ENCODE measurements around the gene C9orf50.

Gene C9orf50

DNA sequence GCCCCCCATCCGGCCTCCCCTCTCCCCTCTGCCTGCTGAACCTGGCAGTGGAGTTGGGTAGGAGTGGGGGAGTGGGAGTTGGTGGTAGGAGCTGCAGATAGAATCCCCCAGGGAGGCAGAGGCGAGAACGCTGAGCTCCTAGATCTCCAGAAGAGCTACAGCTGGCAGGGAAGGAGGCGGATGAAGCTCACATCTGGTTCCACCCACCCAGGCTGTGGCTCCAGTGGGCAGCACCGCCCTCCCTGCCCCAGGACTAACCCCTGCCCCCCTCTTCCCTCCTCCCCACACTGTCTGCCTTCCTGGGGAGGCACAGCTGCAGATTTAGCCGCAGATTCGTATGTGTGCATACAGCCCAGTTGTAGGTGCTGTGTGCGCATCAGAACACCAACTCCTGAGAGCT, 34.2 kb downstream of the C9orf50 start:
- FAIRE-seq = no peak

GRCh38 chr9:129586245-129586644, 34.7 kb downstream of the C9orf50 start:
- FAIRE-seq = no peak

DNA sequence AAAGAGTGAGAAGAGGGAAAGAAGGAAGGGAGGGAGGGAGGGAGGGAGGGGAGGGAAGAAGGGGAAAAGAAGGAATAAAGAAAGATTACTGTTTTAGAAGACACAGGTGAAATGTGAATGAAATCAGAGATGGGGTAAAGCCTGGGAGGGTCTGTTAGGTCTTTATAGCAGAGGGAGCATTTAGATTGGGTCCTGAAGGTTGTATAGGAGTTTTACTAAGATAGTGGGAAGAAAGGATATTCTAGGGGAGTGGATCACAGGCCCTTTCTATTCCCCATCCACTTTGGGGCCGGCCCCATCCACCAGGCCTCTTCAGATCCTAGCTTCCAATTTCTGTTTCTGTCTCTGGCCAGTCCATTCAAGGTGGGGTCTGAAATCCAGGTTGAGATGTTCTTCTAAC, 35.5 kb downstream of the C9orf50 start:
- no peak for FAIRE-seq

- no peak for FAIRE-seq
Observed at GRCh38 chr9:129584136-129584535, 36.8 kb downstream of the C9orf50 start.

DNA sequence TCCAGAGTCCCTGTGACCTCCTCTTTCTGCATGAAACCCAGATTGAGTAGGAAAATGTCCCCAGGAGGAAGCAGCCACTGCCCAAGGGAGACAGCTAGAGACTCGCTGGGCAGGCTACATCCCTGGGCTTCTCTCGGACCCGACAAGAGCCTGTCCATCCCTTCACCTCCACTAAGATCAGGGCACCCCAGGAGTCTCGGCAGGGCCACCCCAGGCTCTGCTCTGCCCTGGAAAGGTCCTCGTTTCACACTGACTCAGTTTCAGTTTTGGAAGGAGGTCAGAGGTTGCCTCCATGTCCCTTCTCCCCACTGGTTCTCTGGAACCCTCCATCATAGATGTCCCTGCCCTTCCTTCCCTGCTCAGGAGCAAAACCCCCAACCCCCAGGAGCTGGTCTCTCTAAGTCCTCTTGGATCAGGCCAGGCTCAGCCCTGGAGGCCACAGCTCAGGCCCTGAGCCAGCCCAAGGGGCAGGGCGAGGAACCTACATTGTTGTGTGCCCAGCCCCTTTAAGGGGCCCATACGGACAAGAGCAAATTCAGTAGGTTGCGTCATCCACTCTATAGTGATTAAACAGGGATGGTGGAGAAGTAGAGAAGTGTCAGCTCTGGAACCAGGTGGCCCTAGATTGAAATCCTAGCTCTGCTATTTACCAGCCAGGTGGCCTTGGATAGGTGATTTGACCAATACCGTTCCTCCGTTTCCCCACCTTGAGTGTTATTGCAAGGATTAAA, 37.4 kb downstream of the C9orf50 start:
- no peak for FAIRE-seq

DNA sequence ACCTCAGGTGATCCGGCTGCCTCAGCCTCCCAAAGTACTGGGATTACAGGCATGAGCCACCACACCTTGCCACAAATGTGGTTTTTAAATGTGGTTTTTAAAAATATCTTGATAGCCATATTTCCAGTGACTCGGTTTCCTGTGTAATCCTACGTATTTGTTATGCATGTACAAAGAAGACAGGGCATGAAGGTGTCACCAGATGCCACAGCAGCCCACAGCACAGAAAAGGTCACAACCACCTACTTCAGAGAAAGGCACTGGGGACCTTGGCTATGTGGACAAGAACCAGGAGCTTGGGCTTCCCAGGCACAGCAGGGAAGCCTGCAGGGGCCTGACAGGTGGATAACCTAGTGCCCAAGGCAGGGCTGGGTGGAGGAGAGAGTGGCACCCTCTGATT, 38.0 kb downstream of the C9orf50 start:
- no peak for FAIRE-seq

GRCh38 chr9:129581505-129582189, 39.3 kb downstream of the C9orf50 start:
- FAIRE-seq = no peak

- no peak for FAIRE-seq
Observed at GRCh38 chr9:129580211-129580915, 40.5 kb downstream of the C9orf50 start.

GRCh38 chr9:129579294-129579693, 41.6 kb downstream of the C9orf50 start:
- FAIRE-seq = no peak

DNA sequence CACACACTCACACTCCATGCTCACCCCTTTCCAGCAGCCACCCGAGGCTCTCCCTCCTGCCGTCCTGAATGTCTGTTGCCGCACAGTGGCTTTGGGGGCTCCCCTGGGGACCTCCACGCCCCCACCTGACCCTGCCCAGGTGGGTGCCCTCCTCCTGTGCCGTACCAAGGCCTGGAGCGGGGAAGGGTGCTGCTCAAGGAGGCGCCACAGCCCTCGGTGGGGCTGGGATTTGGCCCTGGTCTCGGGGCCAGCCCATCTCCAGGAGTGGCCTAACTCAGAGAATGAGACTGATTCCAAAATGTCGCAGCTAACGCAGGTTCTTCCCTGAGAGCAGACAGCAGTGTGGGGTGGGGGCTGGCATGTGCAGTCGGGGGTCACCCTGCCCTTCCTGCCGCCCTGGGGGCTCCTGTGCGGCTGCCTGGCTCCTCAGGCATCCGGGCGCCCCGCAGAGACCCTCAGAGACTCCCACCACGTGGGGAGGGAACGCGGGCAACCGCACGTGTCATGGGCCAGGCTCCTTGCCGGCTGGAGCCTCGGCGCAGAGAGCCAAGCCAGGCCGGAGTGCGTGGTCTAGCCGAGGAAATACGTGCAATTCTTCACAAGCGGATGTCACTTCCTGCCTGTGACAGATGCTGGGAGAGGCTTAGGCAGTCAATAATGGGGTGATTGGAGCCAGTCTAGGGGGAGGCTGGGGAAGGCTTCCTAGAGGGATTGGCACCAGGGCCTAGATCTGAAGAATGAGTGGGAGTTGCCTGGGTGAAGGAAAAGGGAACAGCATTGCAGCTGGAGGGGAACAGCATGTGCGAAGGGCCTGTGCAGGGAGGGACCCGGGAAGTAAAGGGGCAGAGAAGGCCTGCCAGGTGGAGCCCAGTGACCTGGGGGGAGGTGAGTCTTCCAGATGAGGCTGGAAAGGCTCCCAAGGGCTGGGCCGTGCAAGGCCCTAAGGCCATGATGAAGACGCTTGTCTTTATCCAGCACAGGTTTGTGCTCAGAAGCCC, 44.1 kb downstream of the C9orf50 start:
- FAIRE-seq = no peak

- FAIRE-seq = no peak
Observed at GRCh38 chr9:129575818-129576217, 45.1 kb downstream of the C9orf50 start.

GRCh38 chr9:129574911-129575585, 45.9 kb downstream of the C9orf50 start:
- no peak for FAIRE-seq

GRCh38 chr9:129573977-129574376, 46.9 kb downstream of the C9orf50 start:
- FAIRE-seq = no peak

- no peak for FAIRE-seq
Observed at GRCh38 chr9:129572517-129572916, 48.4 kb downstream of the C9orf50 start.

DNA sequence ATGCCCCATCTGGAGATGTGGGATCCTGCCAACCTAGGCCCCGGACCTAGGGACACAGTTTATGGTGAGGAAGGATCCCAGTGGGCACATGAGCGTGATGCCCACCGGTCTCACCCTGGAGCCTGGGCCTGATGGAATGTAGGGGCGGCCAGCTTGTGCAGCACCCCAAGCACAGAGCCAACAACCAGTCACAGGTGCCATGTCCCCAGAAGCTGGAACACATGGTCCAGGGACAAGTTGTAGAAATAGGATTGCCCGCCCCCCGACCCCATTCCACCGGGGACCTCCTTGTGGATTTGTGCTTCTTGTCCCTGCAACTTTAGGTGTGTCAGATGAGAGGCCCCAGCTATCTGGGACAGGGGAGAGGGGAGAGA, 48.9 kb downstream of the C9orf50 start:
- no peak for FAIRE-seq

- FAIRE-seq = no peak
Observed at GRCh38 chr9:129571298-129572051, 49.4 kb downstream of the C9orf50 start.

DNA sequence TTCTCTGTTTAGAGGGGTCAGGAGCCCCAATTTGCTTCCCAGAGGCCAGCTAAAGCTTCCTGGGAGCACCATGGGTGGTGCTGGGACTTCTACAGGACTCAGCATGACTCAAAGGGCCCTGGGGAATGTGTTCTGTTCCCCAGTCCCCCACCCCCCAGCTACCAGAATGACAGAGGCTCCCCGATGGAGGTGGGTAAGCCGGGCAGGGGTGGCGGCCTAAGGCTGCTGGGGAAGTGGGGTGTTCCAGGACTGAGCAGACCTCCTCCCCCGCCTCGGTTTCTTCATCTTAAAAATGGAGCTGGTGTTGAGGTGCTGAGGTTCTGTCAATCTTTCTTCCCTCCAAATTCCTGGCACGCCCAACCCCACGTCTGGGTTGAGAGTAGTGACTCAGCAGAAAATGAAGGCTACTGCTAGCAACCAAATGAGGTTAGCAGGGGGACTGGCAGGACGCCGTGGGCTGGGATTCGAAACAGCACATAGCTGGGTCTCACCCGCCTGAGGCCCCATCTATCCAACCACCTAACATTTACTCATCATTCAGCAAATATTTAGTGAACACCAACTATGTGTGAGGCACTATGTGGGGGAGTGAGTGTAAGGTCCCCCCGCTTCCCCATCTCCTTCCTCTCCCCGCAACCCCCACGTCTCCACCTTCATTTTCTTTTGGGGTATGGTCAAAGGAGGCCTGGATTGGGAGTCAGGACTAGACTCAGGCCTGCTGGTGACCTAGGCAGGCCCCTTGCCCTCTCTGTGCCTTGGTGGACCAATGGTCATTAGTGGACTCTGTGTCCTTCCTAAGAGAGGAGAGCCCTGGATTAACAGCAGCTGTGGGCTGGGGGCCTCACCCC, 50.2 kb downstream of the C9orf50 start:
- FAIRE-seq = no peak

- no peak for FAIRE-seq
Observed at GRCh38 chr9:129569502-129570449, 51.1 kb downstream of the C9orf50 start.

Data from endometrium (tissue), 2 donors.